SU-DHL-6 (cell line): Measurements from ENCODE around the gene COQ9.

Experiments
- H2AFZ ChIP-seq: fragments of 200-600 bp; sonication (generic); 2 replicates; pipeline ENCODE4 v1.6.1; 2014; ENCODE audit warnings: low read depth, mild to moderate bottlenecking, moderate library complexity, mixed read lengths, antibody characterized with exemption, low read length; ENCODE audit not compliant: severe bottlenecking
- H3F3A ChIP-seq: fragments of 200-600 bp; shearing (Covaris generic); 2 replicates; pipeline ENCODE4 v1.6.0; 2016; ENCODE audit warnings: antibody characterized with exemption, mild to moderate bottlenecking; ENCODE audit not compliant: insufficient read depth
- H3K27ac ChIP-seq: fragments of 200-600 bp; sonication (generic); 2 replicates; pipeline ENCODE4 v1.5.1; 2016; ENCODE audit warnings: low read depth, mild to moderate bottlenecking, low read length, moderate library complexity, mixed read lengths
- H3K27me3 ChIP-seq: fragments of 200-600 bp; sonication (generic), shearing (Covaris generic); 2 replicates; pipeline ENCODE4 v1.6.0; 2014; ENCODE audit warnings: mild to moderate bottlenecking, low read length
- H3K36me3 ChIP-seq: fragments of 200-600 bp; sonication (generic); 2 replicates; pipeline ENCODE4 v1.6.1; 2014; ENCODE audit warnings: mild to moderate bottlenecking, low read length, mixed read lengths
- H3K4me2 ChIP-seq: fragments of 300-600, 200-600 bp; shearing (Covaris generic), sonication (generic); 2 replicates; pipeline ENCODE4 v1.6.0; 2014; ENCODE audit warnings: low read length, low read depth, mild to moderate bottlenecking; ENCODE audit not compliant: poor library complexity, severe bottlenecking
- H3K4me3 ChIP-seq: fragments of 200-600 bp; sonication (generic); 2 replicates; pipeline ENCODE4 v1.5.1; 2014; ENCODE audit warnings: antibody characterized with exemption, low read length, mild to moderate bottlenecking, mixed read lengths; ENCODE audit not compliant: insufficient read depth, poor library complexity, severe bottlenecking
- H3K79me2 ChIP-seq: fragments of 200-600 bp; sonication (generic); 2 replicates; pipeline ENCODE4 v1.6.1; 2014; ENCODE audit warnings: mild to moderate bottlenecking, low read length, moderate library complexity; ENCODE audit not compliant: insufficient read depth
- H3K9ac ChIP-seq: fragments of 200-600 bp; sonication (generic); 2 replicates; pipeline ENCODE4 v1.7.0; 2014; ENCODE audit warnings: mild to moderate bottlenecking, low read length
- H3K9me2 ChIP-seq: fragments of 200-600 bp; sonication (generic); replicated peaks from 2 replicates; pipeline ENCODE4 v1.6.1; 2014; ENCODE audit warnings: low read length; ENCODE audit not compliant: insufficient read depth
- H3K9me3 ChIP-seq: fragments of 200-600 bp; sonication (generic); 2 replicates; pipeline ENCODE4 v1.6.1; 2014; ENCODE audit warnings: low read length, mixed read lengths; ENCODE audit not compliant: insufficient read depth
- H4K20me1 ChIP-seq: fragments of 200-600 bp; sonication (generic); 2 replicates; pipeline ENCODE4 v1.6.1; 2014; ENCODE audit warnings: low read depth, mild to moderate bottlenecking, antibody characterized with exemption, low read length, moderate library complexity, mixed read lengths
- EZH2phosphoT487 ChIP-seq: fragments of 200-600 bp; sonication (generic), shearing (Covaris generic); conservative IDR thresholded peaks from 2 replicates; pipeline ENCODE4 v1.6.1; 2018; ENCODE audit warnings: mild to moderate bottlenecking, antibody characterized with exemption, low read length, moderate library complexity, mixed read lengths
- TF ChIP-seq, protein P1 (sequence below): fragments of 200-600 bp; sonication (generic); IDR thresholded peaks from one replicate; pipeline ENCODE4 v1.5.1; 2017; ENCODE audit warnings: antibody characterized with exemption, mild to moderate bottlenecking, low read length, moderate library complexity; ENCODE audit not compliant: insufficient read depth, poor library complexity, severe bottlenecking

Gene COQ9

DNA sequence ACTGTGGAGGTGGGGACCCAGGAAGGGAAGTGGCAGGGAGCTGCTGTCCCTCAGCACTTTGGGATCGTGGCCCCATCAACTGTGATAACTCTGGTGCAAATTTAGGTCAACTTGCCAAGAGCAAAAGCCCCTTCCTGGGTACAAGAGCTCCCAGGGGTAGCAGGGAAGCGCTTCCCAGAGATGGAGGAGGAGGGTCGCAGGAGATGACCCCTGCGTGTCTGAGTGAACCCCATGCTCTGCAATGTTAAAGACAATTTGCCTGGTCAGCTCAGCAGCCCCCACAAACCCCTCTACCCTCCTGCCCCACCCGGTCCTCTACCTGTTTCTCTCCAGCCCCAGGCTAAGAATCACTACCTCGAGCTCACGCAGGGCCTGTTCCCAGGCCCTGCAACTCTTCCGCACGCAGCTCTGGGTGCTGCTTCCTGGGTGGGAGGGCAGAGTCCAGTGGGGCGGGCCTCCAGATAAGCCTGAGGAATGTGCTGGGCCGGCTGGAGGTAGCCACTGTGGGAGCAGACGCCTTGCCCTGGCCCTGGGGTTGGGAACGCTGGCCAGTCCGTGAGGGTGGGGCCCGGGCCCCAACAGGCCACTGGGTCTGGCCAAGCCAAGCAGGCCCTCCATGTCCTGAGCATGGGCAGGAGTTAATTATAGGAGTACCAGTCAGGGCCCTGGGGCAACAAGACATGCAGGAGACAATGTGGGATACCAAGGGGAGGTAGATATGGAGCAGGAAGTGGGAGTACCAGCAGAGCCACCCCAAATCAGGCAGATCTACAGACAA, 32.9 kb downstream of the COQ9 start:
- H3K4me3 ChIP-seq: no peak overlapping the region
- no peaks in the 10 kb centered on the region for H3K79me2 ChIP-seq
- no peaks in the 10 kb centered on the region for H3K9me2 ChIP-seq
- no peak for TF ChIP-seq EZH2phosphoT487
- TF ChIP-seq, protein P1, sequence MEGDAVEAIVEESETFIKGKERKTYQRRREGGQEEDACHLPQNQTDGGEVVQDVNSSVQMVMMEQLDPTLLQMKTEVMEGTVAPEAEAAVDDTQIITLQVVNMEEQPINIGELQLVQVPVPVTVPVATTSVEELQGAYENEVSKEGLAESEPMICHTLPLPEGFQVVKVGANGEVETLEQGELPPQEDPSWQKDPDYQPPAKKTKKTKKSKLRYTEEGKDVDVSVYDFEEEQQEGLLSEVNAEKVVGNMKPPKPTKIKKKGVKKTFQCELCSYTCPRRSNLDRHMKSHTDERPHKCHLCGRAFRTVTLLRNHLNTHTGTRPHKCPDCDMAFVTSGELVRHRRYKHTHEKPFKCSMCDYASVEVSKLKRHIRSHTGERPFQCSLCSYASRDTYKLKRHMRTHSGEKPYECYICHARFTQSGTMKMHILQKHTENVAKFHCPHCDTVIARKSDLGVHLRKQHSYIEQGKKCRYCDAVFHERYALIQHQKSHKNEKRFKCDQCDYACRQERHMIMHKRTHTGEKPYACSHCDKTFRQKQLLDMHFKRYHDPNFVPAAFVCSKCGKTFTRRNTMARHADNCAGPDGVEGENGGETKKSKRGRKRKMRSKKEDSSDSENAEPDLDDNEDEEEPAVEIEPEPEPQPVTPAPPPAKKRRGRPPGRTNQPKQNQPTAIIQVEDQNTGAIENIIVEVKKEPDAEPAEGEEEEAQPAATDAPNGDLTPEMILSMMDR: no peak
- H3K27me3 ChIP-seq: no peaks in the 10 kb centered on the region
- H3K9me3 ChIP-seq: no peaks in the 10 kb centered on the region
- no peak overlapping the region for H3K27ac ChIP-seq
- H4K20me1 ChIP-seq: no peaks in the 10 kb centered on the region
- no peak overlapping the region for H3K4me2 ChIP-seq
- no peak overlapping the region for H2AFZ ChIP-seq
- no peaks in the 10 kb centered on the region for H3K36me3 ChIP-seq
- H3K9ac ChIP-seq: no peak overlapping the region
- no peaks in the 10 kb centered on the region for H3F3A ChIP-seq

DNA sequence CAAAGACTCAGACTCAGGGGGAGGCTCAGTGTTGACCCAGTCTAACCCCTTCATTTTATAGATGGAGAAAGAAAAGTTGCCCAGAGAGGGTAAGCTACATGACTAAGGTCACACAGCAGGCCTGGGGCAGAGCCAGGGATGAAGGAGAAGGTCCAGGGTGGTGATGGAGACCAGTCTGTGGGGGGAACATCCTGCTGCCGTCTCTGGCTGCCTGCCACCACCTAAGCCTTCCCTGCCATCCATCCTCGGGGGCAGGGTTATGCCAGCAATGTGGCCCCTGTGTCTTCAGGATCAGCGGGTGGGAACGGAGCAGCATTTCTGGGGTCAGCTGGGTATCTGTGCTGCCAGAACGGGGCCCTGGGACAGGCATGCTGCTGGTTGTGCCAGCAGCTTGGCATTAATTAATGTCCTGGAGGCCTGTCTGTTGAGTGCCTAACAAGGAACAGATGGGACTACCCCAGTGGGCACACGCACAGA, 33.5 kb downstream of the COQ9 start:
- H3K4me2 ChIP-seq: no peak overlapping the region
- H4K20me1 ChIP-seq: no peaks in the 10 kb centered on the region
- H2AFZ ChIP-seq: no peak overlapping the region

DNA sequence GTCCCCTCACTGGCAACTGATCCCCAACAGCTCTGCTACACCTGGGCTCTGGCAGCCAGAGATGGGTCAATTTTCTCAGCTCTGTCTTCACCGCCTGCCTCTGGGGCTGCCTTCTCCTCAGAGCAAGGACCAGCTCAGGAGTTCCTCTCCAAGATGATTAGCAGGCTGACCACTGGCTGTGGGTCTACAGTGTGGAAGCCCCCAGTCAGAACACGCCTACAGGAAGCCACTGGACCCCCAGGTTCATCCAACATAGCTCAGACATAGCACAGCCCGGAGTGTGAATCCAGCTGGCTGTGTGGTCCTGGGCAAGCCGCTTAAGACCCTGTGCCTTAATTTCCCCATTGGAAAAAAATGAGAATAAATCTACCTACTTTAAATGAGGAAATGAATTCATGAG, 34.1 kb downstream of the COQ9 start:
- Histone ChIP-seq H3K27me3 (no peaks in the 10 kb centered on the region), H3K36me3 (no peaks in the 10 kb centered on the region), H3K79me2 (no peaks in the 10 kb centered on the region), H3F3A (no peaks in the 10 kb centered on the region), H3K9me3 (no peaks in the 10 kb centered on the region), H3K4me2 (no peak overlapping the region), H3K9me2 (no peaks in the 10 kb centered on the region), H3K9ac (no peak overlapping the region), H2AFZ (no peak overlapping the region), H4K20me1 (no peaks in the 10 kb centered on the region), H3K4me3 (no peak overlapping the region), H3K27ac (no peak overlapping the region)
- no peak for TF ChIP-seq EZH2phosphoT487
- TF ChIP-seq, protein P1: no peak

More for the DNA sequence above, 33.5 kb downstream of the COQ9 start:
- Histone ChIP-seq H3K27me3 (no peaks in the 10 kb centered on the region), H3K27ac (no peak overlapping the region), H3K9me3 (no peaks in the 10 kb centered on the region), H3K9ac (no peak overlapping the region), H3K9me2 (no peaks in the 10 kb centered on the region), H3K36me3 (no peaks in the 10 kb centered on the region), H3F3A (no peaks in the 10 kb centered on the region), H3K79me2 (no peaks in the 10 kb centered on the region), H3K4me3 (no peak overlapping the region)
- TF ChIP-seq, protein P1: no peak
- TF ChIP-seq EZH2phosphoT487: no peak
